Daoy (cell line): ENCODE data around the gene LACTBL1. TPM values are rescaled to one million over a fixed set of nuclear protein-coding genes. Genes with fewer than 3 reads are reported as not detected.
"Not testable (repeated sequence)": the region's sequence is repeated elsewhere in the genome, so short reads cannot be mapped to it uniquely, and the experiment has no call there.

ENCODE experiments used
- DNase-seq: peaks from one replicate; pipeline ENCODE4 v3.0.0-alpha.2; 2015; ENCODE audit warnings: low read depth
- total RNA-seq: library from RNA; depleted of rRNA; stranded (reverse); fragments of >200 nt; shearing (Covaris generic); gene quantifications from 2 replicates; pipeline ENCODE4 v1.2.3, GENCODE V29; 2014

LACTBL1 gene
- total RNA-seq, 1 experiment from 2014 or later, result not detected

DNA sequence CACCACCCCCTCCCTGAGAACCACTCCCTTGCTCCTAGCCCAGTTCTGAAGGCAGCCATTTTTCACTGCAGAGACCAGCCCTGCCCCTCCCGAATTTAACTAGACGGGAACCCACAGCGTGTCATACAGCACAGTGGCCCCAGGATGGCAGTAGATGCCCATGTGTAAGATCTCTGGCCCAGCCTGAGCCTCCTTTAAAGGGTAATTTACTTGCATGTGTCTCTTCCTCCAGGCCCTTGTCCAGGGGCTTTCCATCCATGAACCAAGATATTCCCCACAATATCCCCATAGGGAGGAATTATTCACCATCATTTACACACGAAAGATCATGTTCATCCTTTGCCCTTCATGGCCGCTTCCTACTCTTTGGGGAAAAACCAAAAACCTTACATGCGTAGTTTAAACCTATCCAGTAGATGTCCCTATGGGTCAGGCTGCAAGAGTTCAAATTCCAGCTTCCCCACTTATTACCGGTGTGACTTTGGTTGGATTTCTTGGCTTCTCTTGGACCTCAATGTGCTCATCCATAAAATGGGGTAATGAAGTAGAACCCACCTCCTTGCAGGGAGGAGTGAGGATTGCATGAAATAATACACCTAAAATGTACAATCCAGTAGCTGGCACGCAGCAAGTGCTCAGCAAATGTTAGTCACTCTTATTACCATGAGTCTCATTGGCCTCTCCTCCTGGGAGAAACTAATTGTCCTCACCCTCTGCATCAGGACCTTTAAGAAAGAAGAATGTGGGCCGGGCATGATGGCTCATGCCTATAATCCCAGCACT, 4.0 kb upstream of the LACTBL1 start:
- DNase-seq, result peak; percentile 90

GRCh38 chr1:22976127-22976460, 3.4 kb upstream of the LACTBL1 start:
- DNase-seq, result no peak

DNA sequence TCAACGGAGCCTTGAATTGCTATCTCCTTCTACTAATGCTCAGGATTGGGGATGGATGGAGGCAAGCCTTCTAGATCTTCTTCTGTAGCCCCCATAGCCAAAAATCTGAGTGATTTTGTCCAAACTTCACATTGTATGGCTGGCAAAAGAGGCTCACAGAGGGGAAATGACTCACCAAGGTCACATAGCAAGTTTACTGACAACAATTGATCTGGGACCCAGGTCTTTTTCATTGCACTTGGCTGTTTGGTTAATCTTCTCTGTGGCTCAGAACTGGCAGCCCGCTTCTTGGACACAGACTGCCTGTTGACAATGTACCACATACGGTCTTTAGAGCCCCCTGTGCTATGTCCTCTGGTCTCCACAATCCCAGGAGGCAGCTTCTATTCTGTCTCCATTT, 3.0 kb upstream of the LACTBL1 start:
- DNase-seq, result no peak

GRCh38 chr1:22971611-22972405, 858 bp downstream of the LACTBL1 start:
- no peak for DNase-seq

DNA sequence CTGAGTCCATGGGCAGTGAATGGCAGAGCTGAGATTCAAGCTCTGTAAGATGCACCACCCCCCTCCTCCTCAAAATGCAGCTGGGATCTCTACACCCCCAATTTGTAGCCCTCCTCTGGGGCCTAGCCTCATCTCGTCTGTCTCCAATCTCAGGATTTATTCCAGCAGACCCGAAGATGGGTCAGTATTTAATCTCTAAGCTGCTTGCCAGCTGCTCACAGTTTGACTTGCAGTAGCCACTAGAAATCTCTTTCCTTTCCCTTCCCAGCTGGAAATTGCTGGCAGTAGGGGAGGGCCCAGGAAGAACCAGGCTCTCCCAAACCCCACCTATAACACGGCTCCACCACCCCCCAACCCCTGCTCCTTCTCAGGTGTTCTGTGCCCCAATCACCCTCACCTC, 1.5 kb downstream of the LACTBL1 start:
- DNase-seq, result no peak

DNA sequence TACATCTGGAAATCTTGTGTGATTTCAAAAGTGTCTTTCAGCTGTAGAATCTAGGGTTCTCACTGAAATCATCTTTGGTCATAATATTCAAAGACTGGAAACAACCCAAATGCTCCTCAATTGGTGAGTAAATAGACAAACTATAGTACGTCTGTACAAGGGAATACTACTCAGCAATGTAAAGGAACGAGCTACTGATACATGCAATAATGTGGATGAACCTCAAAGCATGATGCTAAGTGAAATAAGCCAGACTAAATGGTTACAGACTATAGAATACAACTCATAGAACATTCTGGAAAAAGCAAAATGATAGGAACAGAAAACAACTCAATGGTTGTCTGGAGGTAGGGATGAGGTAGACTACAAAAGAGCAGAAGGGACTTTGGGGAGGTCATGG, 2.6 kb downstream of the LACTBL1 start:
- DNase-seq, result no peak

- peak; percentile 63 for DNase-seq
Observed at GRCh38 chr1:22969304-22969709, 3.4 kb downstream of the LACTBL1 start.

DNA sequence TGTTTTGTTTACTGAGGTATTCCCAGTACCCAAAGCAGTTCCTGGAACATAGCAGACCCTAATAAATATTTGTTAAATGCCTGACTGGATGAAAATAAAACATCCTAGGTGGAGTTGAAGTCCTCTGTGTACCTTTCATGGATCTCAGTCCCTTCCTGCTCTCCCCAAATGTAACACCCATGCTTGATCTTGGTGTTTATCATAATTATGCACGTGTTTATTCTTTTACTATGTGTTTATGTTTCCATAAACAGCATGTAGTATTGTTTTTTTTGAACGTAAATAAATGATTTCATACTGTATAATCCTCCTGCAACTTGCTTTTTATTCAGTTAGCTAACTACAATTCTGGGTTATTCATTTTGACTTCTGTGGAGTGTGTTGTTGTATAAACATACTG, 4.8 kb downstream of the LACTBL1 start:
- no peak for DNase-seq

GRCh38 chr1:22966309-22966708, 6.4 kb downstream of the LACTBL1 start:
- no peak for DNase-seq

GRCh38 chr1:22963044-22963677, 9.5 kb downstream of the LACTBL1 start:
- no peak for DNase-seq

- DNase-seq, result no peak
Observed at GRCh38 chr1:22962558-22962957, 10.1 kb downstream of the LACTBL1 start.

DNA sequence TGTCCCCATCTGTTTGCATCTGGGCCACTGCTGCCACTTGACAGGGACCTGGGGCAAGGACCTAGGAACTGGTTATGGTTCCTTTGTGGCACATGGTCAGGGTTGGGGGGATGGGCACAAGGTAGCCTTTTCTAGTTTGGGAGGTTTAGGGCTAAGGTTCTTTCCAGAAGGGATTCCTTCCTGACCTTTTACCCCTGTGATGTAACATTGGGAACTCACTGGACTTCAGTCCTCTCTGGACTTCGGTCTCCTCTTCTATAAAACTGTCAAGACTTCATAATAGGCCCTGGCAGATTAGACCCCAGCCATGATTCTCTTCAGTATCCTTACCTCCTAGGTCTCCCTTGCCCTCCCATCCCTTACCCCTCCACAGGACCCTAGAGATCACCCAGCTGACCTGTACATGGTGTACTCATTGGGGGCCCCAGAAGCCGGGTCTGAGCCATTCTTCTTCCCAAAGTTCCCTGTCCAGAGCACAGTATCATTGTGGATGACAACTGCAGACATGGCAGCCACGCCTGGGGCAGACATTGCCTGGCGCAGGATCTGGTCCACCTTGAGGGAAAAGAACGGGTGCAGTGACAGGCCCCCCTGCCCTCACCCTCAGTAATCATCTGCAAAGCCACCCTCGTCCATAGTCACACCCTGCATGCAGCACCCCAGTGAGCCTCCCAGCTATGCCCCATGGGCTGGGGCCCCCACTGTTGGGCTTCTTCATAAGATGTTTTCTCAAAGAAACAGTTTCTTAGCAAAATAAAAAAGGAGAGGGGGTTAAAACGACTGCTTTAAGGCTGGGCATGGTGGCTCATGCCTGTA, 12.9 kb downstream of the LACTBL1 start:
- DNase-seq, result no peak

DNA sequence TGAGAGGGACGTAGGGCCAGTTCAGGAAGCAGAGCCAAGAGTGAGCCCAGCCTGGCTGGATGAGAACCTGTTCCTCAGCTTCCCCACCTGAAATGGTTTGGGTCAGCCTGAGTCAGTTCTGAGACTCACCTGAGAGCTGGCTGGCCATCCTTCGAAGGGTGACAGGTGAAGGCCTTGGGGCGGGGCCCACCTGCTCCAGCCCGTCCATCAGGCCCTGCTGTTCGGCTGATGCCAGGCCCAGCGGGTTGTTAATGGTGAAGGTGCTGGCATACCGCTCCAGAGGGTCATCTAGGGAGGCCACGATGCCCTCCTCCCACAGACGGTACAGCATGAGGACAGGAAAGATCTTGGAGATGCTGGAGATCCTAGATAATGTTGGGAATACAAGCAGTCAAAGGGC, 14.1 kb downstream of the LACTBL1 start:
- no peak for DNase-seq

DNA sequence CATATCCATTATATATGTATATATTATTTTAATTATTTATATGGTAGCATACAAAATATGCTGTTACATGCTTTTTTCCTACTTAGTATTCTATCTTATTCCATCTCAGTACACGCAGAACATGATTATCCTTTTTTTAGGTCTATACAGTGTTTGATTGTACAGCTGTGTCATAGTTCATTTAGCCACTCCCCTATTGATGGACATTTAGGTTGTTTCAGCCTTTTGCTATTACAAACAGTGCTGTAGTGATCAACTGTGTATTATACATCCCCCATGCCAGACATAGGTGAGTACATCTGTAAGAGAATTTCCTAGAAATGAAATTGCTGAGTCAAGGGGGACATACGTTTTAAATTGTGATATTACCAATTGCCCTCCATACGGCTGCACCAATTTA, 15.6 kb downstream of the LACTBL1 start:
- no peak for DNase-seq

DNA sequence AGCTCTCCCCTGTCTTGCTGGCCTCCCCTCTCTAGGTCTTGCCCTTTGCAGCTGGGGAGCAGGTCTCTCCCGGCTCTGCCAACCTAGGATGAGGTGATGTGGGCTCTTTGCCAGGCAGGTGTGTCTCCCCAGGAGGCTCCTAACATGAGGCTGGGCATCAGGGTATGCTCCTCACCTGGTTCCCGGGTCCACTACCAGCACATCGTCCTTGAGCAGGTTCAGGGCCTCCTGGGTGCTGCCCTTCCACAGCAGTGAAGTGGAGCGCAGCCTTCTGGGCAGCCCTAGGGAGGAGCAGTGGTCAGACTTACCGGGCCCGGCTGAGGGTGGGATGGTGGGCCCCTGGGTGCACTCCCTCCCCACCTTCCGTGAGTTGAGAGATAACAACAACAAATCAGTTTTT, 17.5 kb downstream of the LACTBL1 start:
- DNase-seq, result no peak

DNA sequence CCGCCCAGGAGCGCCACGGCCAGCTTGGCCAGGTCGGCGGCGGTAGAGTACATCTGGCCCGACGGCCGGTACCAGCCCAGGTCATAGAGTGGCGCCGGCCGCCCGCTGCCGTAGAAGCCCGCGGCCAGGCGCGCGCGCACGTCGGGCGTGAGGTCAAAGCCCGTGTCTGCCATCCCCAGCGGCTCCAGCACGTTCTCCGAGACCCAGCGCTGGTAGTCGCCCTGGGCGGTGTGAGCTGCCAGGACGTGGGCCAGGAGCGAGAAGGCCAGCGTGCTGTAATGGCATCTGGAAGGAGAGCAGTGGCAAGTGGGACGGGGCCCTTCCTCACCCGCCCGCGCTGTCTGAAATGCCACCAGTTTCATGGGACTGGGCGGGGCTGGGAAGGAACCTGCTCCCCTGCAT, 18.9 kb downstream of the LACTBL1 start:
- no peak for DNase-seq

- peak; percentile 19 for DNase-seq
Observed at GRCh38 chr1:22953057-22953739, 19.5 kb downstream of the LACTBL1 start.

DNA sequence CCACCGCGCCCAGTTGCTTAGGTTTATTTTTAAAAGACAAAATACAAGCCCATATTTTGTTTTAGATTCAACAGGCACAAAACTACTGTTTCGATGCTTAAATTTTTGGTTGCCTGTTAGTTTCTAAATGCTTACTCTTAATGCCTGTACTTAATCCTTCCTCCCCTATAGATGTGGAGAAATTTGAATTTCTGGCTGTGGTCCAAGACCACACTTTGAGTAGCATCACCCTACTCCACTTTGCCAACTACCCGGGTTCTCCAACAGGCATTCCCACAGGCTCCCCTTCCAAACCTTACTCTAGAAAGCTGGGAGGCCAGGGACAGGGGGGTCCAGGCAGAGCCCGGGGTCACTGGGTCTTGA, 20.0 kb downstream of the LACTBL1 start:
- DNase-seq, result no peak

DNA sequence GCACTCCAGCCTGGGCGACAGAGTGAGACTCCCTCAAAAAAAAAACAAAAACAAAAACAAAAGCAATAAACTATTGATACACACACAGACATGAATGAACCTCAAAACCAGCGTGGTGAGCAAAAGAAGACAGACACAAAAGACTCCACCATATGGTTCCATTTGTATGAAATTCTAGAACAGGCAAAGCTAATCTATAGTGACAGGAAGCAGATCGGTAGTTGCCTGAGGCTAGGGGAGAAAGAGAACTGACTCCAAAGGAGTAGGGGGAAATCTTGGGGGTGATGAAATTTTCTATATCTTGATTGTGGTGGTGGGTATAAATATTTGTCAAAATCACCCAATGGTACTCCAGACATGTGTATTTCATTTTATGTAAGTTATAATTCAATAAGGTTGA, 20.9 kb downstream of the LACTBL1 start:
- DNase-seq, result no peak

DNA sequence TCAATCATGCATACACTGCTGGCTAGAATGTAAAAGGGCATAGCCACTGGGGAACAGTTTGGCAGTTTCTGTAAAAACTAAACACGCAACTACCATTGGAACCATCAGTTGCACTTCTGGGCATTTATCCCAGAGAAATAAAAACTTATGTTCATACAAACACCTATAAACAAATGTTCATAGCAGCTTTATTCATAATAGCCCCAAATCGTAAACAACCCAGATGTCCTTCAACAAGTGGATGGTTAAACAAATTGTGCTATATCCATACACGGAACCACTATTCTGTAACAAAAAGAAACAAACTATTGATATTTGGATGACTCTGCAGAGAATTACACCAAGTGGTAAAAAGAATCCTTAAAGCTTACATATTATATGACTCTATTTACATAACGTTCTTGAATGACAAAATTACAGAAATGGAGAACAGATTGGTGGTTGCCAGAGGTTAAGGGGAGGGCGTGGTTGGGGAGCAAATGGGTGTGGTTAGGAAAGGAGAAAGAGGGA, 22.8 kb downstream of the LACTBL1 start:
- no peak for DNase-seq

DNA sequence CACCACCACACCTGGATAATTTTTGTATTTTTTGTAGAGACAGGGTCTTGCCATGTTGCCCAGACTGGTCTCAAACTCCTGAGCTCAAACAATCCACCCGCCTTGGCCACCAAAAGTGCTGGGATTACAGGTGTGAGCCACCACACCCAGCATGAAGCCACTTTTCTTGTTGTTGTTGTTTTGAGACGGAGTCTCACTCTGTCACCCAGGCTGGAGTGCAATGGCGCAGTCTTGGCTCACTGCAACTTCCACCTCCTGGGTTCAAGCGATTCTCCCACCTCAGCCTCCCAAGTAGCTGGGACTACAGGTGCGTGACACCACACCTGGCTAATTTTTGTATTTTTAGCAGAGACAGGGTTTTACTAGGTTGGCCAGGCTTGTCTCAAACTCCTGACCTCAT, 27.5 kb downstream of the LACTBL1 start:
- DNase-seq, result not testable (repeated sequence)
